Muscle layer of colon (tissue), 2 donors: ENCODE data around the gene ERBB4.
"Not testable (repeated sequence)": the region's sequence is repeated elsewhere in the genome, so short reads cannot be mapped to it uniquely, and the experiment has no call there.

Experiments used
- H3K27ac ChIP-seq: one replicate; pipeline ENCODE4 v1.7.0; 2013; ENCODE audit warnings: low read depth, mild to moderate bottlenecking, low read length, moderate library complexity
- H3K27me3 ChIP-seq, 2 donors: one replicate each; pipeline ENCODE4 v1.7.0; 2013; ENCODE audit warnings: low read length in 2 of 2, mild to moderate bottlenecking in 2 of 2; ENCODE audit not compliant: insufficient read depth in 2 of 2, control insufficient read depth in 1 of 2
- H3K36me3 ChIP-seq: one replicate; pipeline ENCODE4 v1.7.0; 2013; ENCODE audit warnings: mild to moderate bottlenecking, low read length; ENCODE audit not compliant: insufficient read depth
- H3K4me1 ChIP-seq: one replicate; pipeline ENCODE4 v1.7.0; 2013; ENCODE audit warnings: mild to moderate bottlenecking, low read length; ENCODE audit not compliant: insufficient read depth
- H3K4me3 ChIP-seq, 2 donors: one replicate each; pipeline ENCODE4 v1.7.0; 2013; ENCODE audit warnings: low read length in 2 of 2, low read depth in 1 of 2, mild to moderate bottlenecking in 1 of 2, moderate library complexity in 1 of 2
- H3K9ac ChIP-seq: one replicate; pipeline ENCODE4 v1.7.0; 2013; ENCODE audit warnings: low read length
- H3K9me3 ChIP-seq: one replicate; pipeline ENCODE4 v1.7.0; 2013; ENCODE audit warnings: mild to moderate bottlenecking, low read length
- donor health status: abdominal sarcoma.
- donor health status: Adenocarcinoma of cecum.

ERBB4 gene

GRCh38 chr2:212013626-212014025 lies 525.0 kb downstream of the ERBB4 start:
- Histone ChIP-seq H3K36me3 (no peaks in the 10 kb centered on the region), H3K4me3 (no peak overlapping the region), H3K27ac (no peak overlapping the region), H3K9me3 (no peaks in the 10 kb centered on the region), H3K9ac (no peak overlapping the region), H3K27me3 (no peaks in the 10 kb centered on the region), H3K4me1 (no peaks in the 10 kb centered on the region)

- not testable (repeated sequence) for H3K4me3 ChIP-seq, H3K9ac ChIP-seq, H3K4me1 ChIP-seq, H3K27ac ChIP-seq, H3K36me3 ChIP-seq, H3K27me3 ChIP-seq, H3K9me3 ChIP-seq
These were observed 528.3 kb downstream of the ERBB4 start for GRCh38 chr2:212010305-212010704.

GRCh38 chr2:212007972-212008371 lies 530.6 kb downstream of the ERBB4 start:
- Histone ChIP-seq H3K27me3 (no peaks in the 10 kb centered on the region), H3K4me3 (no peak overlapping the region), H3K4me1 (no peaks in the 10 kb centered on the region), H3K9me3 (no peaks in the 10 kb centered on the region), H3K27ac (no peak overlapping the region), H3K36me3 (no peaks in the 10 kb centered on the region), H3K9ac (no peak overlapping the region)

GRCh38 chr2:212005085-212005671 lies 533.4 kb downstream of the ERBB4 start:
- Histone ChIP-seq H3K27me3 (no peaks in the 10 kb centered on the region), H3K9ac (no peak overlapping the region), H3K9me3 (no peaks in the 10 kb centered on the region), H3K27ac (no peak overlapping the region), H3K4me3 (no peak overlapping the region), H3K36me3 (no peaks in the 10 kb centered on the region), H3K4me1 (no peaks in the 10 kb centered on the region)

- H3K9ac ChIP-seq: no peak overlapping the region
- H3K27ac ChIP-seq: no peak overlapping the region
- H3K36me3 ChIP-seq: no peaks in the 10 kb centered on the region
- H3K4me3 ChIP-seq: no peak overlapping the region
- H3K27me3 ChIP-seq: no peaks in the 10 kb centered on the region
- H3K4me1 ChIP-seq: no peaks in the 10 kb centered on the region
- H3K9me3 ChIP-seq: no peaks in the 10 kb centered on the region
These were observed 537.3 kb downstream of the ERBB4 start for GRCh38 chr2:212001325-212001724.

- Histone ChIP-seq H3K4me3 (no peak overlapping the region), H3K27ac (no peak overlapping the region), H3K27me3 (no peaks in the 10 kb centered on the region), H3K36me3 (no peaks in the 10 kb centered on the region), H3K9me3 (no peaks in the 10 kb centered on the region), H3K9ac (no peak overlapping the region), H3K4me1 (no peaks in the 10 kb centered on the region)
These were observed 541.7 kb downstream of the ERBB4 start for GRCh38 chr2:211996857-211997256.

- H3K9me3 ChIP-seq: no peaks in the 10 kb centered on the region
- H3K27me3 ChIP-seq: no peaks in the 10 kb centered on the region
- H3K4me1 ChIP-seq: no peaks in the 10 kb centered on the region
- no peak overlapping the region for H3K9ac ChIP-seq
- no peaks in the 10 kb centered on the region for H3K36me3 ChIP-seq
- H3K4me3 ChIP-seq: no peak overlapping the region
- no peak overlapping the region for H3K27ac ChIP-seq
These were observed 543.8 kb downstream of the ERBB4 start for GRCh38 chr2:211994806-211995205.

GRCh38 chr2:211990335-211990734 lies 548.3 kb downstream of the ERBB4 start:
- Histone ChIP-seq H3K36me3 (no peaks in the 10 kb centered on the region), H3K4me3 (no peak overlapping the region), H3K27ac (no peak overlapping the region), H3K9me3 (no peaks in the 10 kb centered on the region), H3K9ac (no peak overlapping the region), H3K27me3 (no peaks in the 10 kb centered on the region), H3K4me1 (no peaks in the 10 kb centered on the region)

- no peak overlapping the region for H3K4me3 ChIP-seq
- no peak overlapping the region for H3K27ac ChIP-seq
- no peaks in the 10 kb centered on the region for H3K9me3 ChIP-seq
- no peaks in the 10 kb centered on the region for H3K36me3 ChIP-seq
- H3K9ac ChIP-seq: no peak overlapping the region
- no peaks in the 10 kb centered on the region for H3K4me1 ChIP-seq
- H3K27me3 ChIP-seq: no peaks in the 10 kb centered on the region
These were observed 552.3 kb downstream of the ERBB4 start for GRCh38 chr2:211986313-211986712.

- Histone ChIP-seq H3K9me3 (no peaks in the 10 kb centered on the region), H3K27ac (no peak overlapping the region), H3K36me3 (no peaks in the 10 kb centered on the region), H3K4me3 (no peak overlapping the region), H3K4me1 (no peaks in the 10 kb centered on the region), H3K27me3 (no peaks in the 10 kb centered on the region), H3K9ac (no peak overlapping the region)
These were observed 553.2 kb downstream of the ERBB4 start for GRCh38 chr2:211985393-211985792.

GRCh38 chr2:211982162-211982561 lies 556.4 kb downstream of the ERBB4 start:
- H3K36me3 ChIP-seq: no peaks in the 10 kb centered on the region
- H3K4me1 ChIP-seq: no peaks in the 10 kb centered on the region
- no peaks in the 10 kb centered on the region for H3K27me3 ChIP-seq
- no peak overlapping the region for H3K9ac ChIP-seq
- no peaks in the 10 kb centered on the region for H3K9me3 ChIP-seq
- H3K27ac ChIP-seq: no peak overlapping the region
- no peak overlapping the region for H3K4me3 ChIP-seq

GRCh38 chr2:211981451-211981850 lies 557.2 kb downstream of the ERBB4 start:
- Histone ChIP-seq H3K4me3 (no peak overlapping the region), H3K27ac (no peak overlapping the region), H3K27me3 (no peaks in the 10 kb centered on the region), H3K9me3 (no peaks in the 10 kb centered on the region), H3K4me1 (no peaks in the 10 kb centered on the region), H3K36me3 (no peaks in the 10 kb centered on the region), H3K9ac (no peak overlapping the region)
